ENCODE measurements around the gene TMPRSS9. TPM values are rescaled to one million over a fixed set of nuclear protein-coding genes. Genes with fewer than 3 reads are reported as not detected.
"Not testable (repeated sequence)": the region's sequence is repeated elsewhere in the genome, so short reads cannot be mapped to it uniquely, and the experiment has no call there.

Gene TMPRSS9
- total RNA-seq, 1 donor from 2014 or later: not detected

- no peaks in the 10 kb centered on the region for H3K27me3 ChIP-seq
- no peaks in the 10 kb centered on the region for H3K9me3 ChIP-seq
- intact Hi-C loops (cut with DNase I): no loop called here
- no peaks in the 10 kb centered on the region for H3K4me1 ChIP-seq
- no peak overlapping the region for H3K4me3 ChIP-seq
- H3K36me3 ChIP-seq: no peaks in the 10 kb centered on the region
- DNase-seq (ENCODE audit: extremely low spot score in 2 of 2): no peak
- H3K27ac ChIP-seq: no peak overlapping the region
- TF ChIP-seq POLR2AphosphoS5 (IDR thresholded peaks at IDR 0.05; ENCODE audit: insufficient read depth in 1 of 2, low read depth in 1 of 2) (no peak), POLR2A (IDR thresholded peaks at IDR 0.05) (no peak)
Measured at GRCh38 chr19:2385053-2385721, 25.1 kb downstream of the TMPRSS9 start.

DNA sequence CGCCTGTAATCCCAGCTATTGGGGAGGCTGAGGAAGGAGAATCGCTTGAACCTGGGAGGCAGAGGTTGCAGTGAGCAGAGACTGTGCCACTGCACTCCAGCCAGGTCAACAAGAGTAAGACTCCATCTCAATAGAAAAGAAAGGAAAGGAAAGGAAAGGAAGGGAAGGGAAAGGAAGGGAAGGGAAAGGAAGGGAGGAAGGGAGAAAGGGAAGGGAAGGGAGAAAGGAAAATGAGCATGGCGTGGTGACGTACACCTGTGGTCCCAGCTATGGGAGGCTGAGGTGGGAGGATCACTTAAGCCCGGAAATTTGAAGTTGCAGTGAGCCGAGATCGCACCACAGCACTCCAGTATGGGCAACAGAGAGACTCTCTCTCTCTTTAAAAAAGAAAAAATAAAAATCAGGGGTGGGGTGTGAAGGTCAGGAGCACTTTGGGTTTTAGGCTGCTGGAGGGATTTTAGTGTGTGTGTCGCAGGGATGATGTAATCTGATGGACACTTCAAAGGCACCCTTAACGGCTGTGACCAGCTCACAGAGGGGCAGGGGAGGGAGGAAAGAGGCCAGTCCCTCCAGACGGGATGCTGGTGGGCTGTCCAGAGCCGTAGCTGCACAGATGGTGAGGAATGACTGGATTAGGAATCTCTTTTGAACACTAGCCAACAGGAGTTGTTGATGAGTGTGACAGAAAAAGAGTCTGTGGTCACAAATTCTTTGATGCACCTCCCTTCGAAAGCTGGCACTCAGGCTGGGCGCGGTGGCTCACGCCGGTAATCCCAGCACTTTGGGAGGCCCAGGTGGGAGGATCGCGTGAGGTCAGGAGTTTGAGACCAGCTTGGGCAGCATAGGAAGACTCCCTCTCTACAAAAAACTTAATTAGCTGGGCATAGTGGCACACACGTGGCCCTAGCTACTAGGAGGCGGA, 27.6 kb downstream of the TMPRSS9 start:
- no peaks in the 10 kb centered on the region for H3K27me3 ChIP-seq
- no peaks in the 10 kb centered on the region for H3K36me3 ChIP-seq
- intact Hi-C loops (cut with DNase I): no loop called here
- H3K4me3 ChIP-seq: no peak overlapping the region
- H3K9me3 ChIP-seq: no peaks in the 10 kb centered on the region
- TF ChIP-seq CTCF (IDR thresholded peaks at IDR 0.05) (no peak), POLR2AphosphoS5 (IDR thresholded peaks at IDR 0.05; ENCODE audit: insufficient read depth in 1 of 2, low read depth in 1 of 2) (no peak), POLR2A (IDR thresholded peaks at IDR 0.05) (no peak)
- no peak overlapping the region for H3K27ac ChIP-seq
- no peaks in the 10 kb centered on the region for H3K4me1 ChIP-seq
- DNase-seq (ENCODE audit: extremely low spot score in 2 of 2): no peak

DNA sequence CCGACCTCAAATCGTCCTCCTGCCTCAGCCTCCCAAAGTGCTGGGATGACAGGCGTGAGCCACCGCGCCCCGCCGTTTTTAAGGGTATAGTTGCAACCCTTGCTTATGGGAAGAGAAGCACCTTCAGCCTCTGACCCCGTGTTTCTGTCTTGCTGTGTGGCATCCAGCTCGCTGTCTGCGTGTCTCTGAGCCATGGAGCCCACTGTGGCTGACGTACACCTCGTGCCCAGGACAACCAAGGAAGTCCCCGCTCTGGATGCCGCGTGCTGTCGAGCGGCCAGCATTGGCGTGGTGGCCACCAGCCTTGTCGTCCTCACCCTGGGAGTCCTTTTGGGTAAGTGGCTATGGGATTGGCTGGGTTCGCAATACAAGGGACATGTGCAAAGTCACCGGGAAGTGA, 29.5 kb downstream of the TMPRSS9 start:
- no peaks in the 10 kb centered on the region for H3K4me1 ChIP-seq
- H3K4me3 ChIP-seq: no peak overlapping the region
- no peak for DNase-seq (ENCODE audit: extremely low spot score in 2 of 2)
- no peak overlapping the region for H3K27ac ChIP-seq
- no peaks in the 10 kb centered on the region for H3K9me3 ChIP-seq
- no peaks in the 10 kb centered on the region for H3K36me3 ChIP-seq
- no peak for TF ChIP-seq POLR2A (IDR thresholded peaks at IDR 0.05)
- no peak for TF ChIP-seq CTCF (IDR thresholded peaks at IDR 0.05)
- no peak for TF ChIP-seq POLR2AphosphoS5 (IDR thresholded peaks at IDR 0.05; ENCODE audit: insufficient read depth in 1 of 2, low read depth in 1 of 2)
- intact Hi-C loops (cut with DNase I): no loop called here
- no peaks in the 10 kb centered on the region for H3K27me3 ChIP-seq

- H3K9me3 ChIP-seq: no peaks in the 10 kb centered on the region
- no peak overlapping the region for H3K4me3 ChIP-seq
- no peak for DNase-seq (ENCODE audit: extremely low spot score in 2 of 2)
- H3K27ac ChIP-seq: no peak overlapping the region
- H3K4me1 ChIP-seq: no peaks in the 10 kb centered on the region
- no peaks in the 10 kb centered on the region for H3K36me3 ChIP-seq
- TF ChIP-seq CTCF (IDR thresholded peaks at IDR 0.05): peak; percentile 46 to 69 (median 56)
- no peak for TF ChIP-seq POLR2A (IDR thresholded peaks at IDR 0.05)
- TF ChIP-seq POLR2AphosphoS5 (IDR thresholded peaks at IDR 0.05; ENCODE audit: insufficient read depth in 1 of 2, low read depth in 1 of 2): no peak
- no peaks in the 10 kb centered on the region for H3K27me3 ChIP-seq
- intact Hi-C loops (cut with DNase I): loop anchor here (5.0 kb wide), 1 partner anchor 154 kb away; the partner anchor contains the start of genes PLEKHJ1 and SF3A2
Measured at GRCh38 chr19:2391118-2391725, 31.2 kb downstream of the TMPRSS9 start.

DNA sequence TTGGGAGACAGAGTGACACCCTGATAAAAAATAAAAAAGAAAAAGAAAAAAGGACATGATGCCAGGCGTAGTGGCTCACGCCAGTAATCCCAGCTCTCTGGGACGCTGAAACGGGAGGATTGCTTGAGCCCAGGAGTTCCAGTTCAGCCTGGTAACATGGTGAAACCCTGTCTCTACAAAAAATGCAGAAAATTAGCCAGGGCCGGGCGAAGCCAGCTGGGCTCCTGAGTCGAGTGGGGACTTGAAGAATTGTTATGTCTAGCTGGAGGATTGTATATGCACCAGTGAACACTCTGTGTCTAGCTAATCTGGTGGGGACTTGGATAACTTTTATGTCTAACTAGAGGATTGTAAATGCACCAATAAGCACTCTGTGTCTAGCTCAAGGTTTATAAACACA, 32.3 kb downstream of the TMPRSS9 start:
- no peak overlapping the region for H3K4me3 ChIP-seq
- H3K27ac ChIP-seq: no peak overlapping the region
- DNase-seq (ENCODE audit: extremely low spot score in 2 of 2): no peak
- no peaks in the 10 kb centered on the region for H3K27me3 ChIP-seq
- H3K4me1 ChIP-seq: no peaks in the 10 kb centered on the region
- intact Hi-C loops (cut with DNase I): loop anchor here (5.0 kb wide), 1 partner anchor 155 kb away; the partner anchor contains the start of genes PLEKHJ1 and SF3A2
- no peaks in the 10 kb centered on the region for H3K9me3 ChIP-seq
- no peaks in the 10 kb centered on the region for H3K36me3 ChIP-seq
- TF ChIP-seq POLR2AphosphoS5 (IDR thresholded peaks at IDR 0.05; ENCODE audit: insufficient read depth in 1 of 2, low read depth in 1 of 2) (no peak), POLR2A (IDR thresholded peaks at IDR 0.05) (no peak), CTCF (IDR thresholded peaks at IDR 0.05) (no peak)

DNA sequence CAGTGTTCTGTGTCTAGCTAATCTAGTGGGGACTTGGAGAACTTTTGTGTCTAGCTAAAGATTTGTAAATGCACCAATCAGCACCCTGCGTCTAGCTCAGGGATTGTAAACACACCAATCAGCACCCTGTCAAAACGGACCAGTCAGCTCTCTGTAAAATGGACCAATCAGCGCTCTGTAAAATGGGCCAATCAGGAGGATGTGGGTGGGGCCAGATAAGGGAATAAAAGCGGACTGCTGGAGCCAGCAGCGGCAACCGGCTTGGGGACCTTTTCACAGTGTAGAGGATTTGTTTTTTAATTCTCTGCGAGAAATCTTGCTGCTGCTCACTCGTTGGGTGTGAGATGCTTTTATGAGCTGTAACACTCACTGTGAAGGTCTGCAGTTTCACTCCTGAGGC, 32.8 kb downstream of the TMPRSS9 start:
- H3K27me3 ChIP-seq; H3K9me3 ChIP-seq; H3K27ac ChIP-seq; H3K36me3 ChIP-seq; DNase-seq (ENCODE audit: extremely low spot score in 2 of 2); H3K4me1 ChIP-seq; H3K4me3 ChIP-seq: not testable (repeated sequence)
- intact Hi-C loops (cut with DNase I): loop anchor here (5.0 kb wide), 1 partner anchor 156 kb away; the partner anchor contains the start of genes PLEKHJ1 and SF3A2
